Calu3 (cell line): ENCODE measurements around the gene OS9. TPM values are rescaled to one million over a fixed set of nuclear protein-coding genes. Genes with fewer than 3 reads are reported as not detected.

Source experiments
- BruUV-seq: library from RNA; stranded (reverse); fragments of 400-500 nt; replicated peaks from 2 replicates; lab custom pipeline; 2021; lab: Mats Ljungman, UMichigan
- CTCF ChIA-PET: fragments of 300-600 bp; sonication (Branson Sonifier 250); formaldehyde crosslinking; loops from one replicate; lab custom pipeline; 2022; ENCODE audit warnings: antibody characterized with exemption; lab: Charles Lee
- DNase-seq: peaks from one replicate; pipeline ENCODE4 v3.0.0; 2022
- H3K27ac Mint-ChIP-seq: one replicate; pipeline ENCODE4 v1.8.0; 2022; ENCODE audit warnings: mixed read lengths; ENCODE audit not compliant: unreplicated experiment
- H3K27me3 Mint-ChIP-seq: one replicate; pipeline ENCODE4 v1.8.0; 2022; ENCODE audit warnings: mixed read lengths; ENCODE audit not compliant: unreplicated experiment
- H3K36me3 Mint-ChIP-seq: one replicate; pipeline ENCODE4 v1.8.0; 2022; ENCODE audit warnings: mild to moderate bottlenecking, moderate library complexity, mixed read lengths; ENCODE audit not compliant: insufficient read depth, unreplicated experiment
- H3K4me1 Mint-ChIP-seq: one replicate; pipeline ENCODE4 v1.8.0; 2022; ENCODE audit warnings: mild to moderate bottlenecking, low read depth, mixed read lengths; ENCODE audit not compliant: unreplicated experiment
- H3K4me3 Mint-ChIP-seq: one replicate; pipeline ENCODE4 v1.8.0; 2022; ENCODE audit warnings: mild to moderate bottlenecking, low read depth, moderate library complexity, mixed read lengths; ENCODE audit not compliant: unreplicated experiment
- H3K9me3 Mint-ChIP-seq: one replicate; pipeline ENCODE4 v1.8.0; 2022; ENCODE audit warnings: low read depth, mixed read lengths; ENCODE audit not compliant: unreplicated experiment
- CTCF ChIP-seq: fragments of 200-600 bp; IDR thresholded peaks from one replicate; pipeline ENCODE4 v1.8.0; 2022; ENCODE audit warnings: antibody characterized with exemption; ENCODE audit not compliant: unreplicated experiment
- intact Hi-C: fragments of 100-400 bp; cut with micrococcal nuclease; formaldehyde crosslinking; loops from one replicate; pipeline ENCODE4 v1.10.0; 2022; ENCODE audit not compliant: unreplicated experiment
- total RNA-seq: library from RNA; stranded (reverse); gene quantifications from 2 replicates; pipeline ENCODE4 v1.2.3, GENCODE V29; 2022

Gene OS9
- total RNA-seq, 1 experiment from 2014 or later = 221 TPM

DNA sequence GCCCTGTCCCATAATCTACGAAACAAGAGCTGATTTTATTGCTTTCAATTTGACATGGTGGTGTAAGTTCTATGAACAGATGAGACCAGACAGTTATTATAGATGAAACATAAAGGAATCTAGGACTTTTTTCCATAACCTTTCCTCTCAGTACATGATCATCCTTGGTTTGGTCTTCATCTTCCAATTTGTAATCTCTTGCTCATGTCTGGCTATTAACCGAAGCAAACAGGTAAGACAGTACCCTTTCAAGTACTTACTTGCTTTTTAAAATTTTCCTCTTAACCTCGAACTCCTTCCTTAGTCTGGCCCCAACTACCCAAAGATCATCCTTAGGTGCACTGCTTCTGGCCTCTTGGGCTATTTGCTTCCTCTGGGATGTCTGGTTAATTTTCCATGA, 52.1 kb downstream of the OS9 start:
- no peaks in the 10 kb centered on the region for H3K9me3 Mint-ChIP-seq
- intact Hi-C loops = no loop called here
- BruUV-seq = no TSS peak

GRCh38 chr12:57749061-57749460, 55.1 kb downstream of the OS9 start:
- H3K36me3 Mint-ChIP-seq = peaks cover 81% of the 10 kb centered on the region
- CTCF ChIA-PET = interaction anchor here (0.7 kb wide), 1 partner anchor 500 kb away, joined by 6 read pairs; no protein-coding TSS in a partner anchor
- no TSS peak for BruUV-seq
- DNase-seq = no peak
- peaks cover 57% of the 10 kb centered on the region for H3K4me1 Mint-ChIP-seq
- no peaks in the 10 kb centered on the region for H3K9me3 Mint-ChIP-seq
- no peak overlapping the region for H3K4me3 Mint-ChIP-seq
- intact Hi-C loops = no loop called here
- no peaks in the 10 kb centered on the region for H3K27me3 Mint-ChIP-seq
- no peak for TF ChIP-seq CTCF
- no peak overlapping the region for H3K27ac Mint-ChIP-seq

More for the DNA sequence above, 52.1 kb downstream of the OS9 start:
- Mint-ChIP-seq H3K27ac (peak overlapping the region; percentile 99), H3K4me1 (peaks cover 38% of the 10 kb centered on the region), H3K36me3 (peaks cover 66% of the 10 kb centered on the region), H3K27me3 (peaks cover 16% of the 10 kb centered on the region), H3K4me3 (peak overlapping the region; percentile 93)
- CTCF ChIA-PET = no interaction called here
- no peak for DNase-seq
- TF ChIP-seq CTCF = no peak

GRCh38 chr12:57750561-57751431, 56.9 kb downstream of the OS9 start:
- intact Hi-C loops = no loop called here
- Mint-ChIP-seq H3K36me3 (peaks cover 75% of the 10 kb centered on the region), H3K4me1 (peaks cover 48% of the 10 kb centered on the region), H3K27ac (peak overlapping the region; percentile 90), H3K9me3 (no peaks in the 10 kb centered on the region), H3K27me3 (no peaks in the 10 kb centered on the region), H3K4me3 (peak overlapping the region; percentile 99)
- no peak for TF ChIP-seq CTCF
- CTCF ChIA-PET = no interaction called here
- BruUV-seq = no TSS peak
- no peak for DNase-seq

GRCh38 chr12:57751432-57751787, 57.5 kb downstream of the OS9 start:
- CTCF ChIA-PET = no interaction called here
- H3K9me3 Mint-ChIP-seq = no peaks in the 10 kb centered on the region
- no peak for TF ChIP-seq CTCF
- H3K27ac Mint-ChIP-seq = peak overlapping the region; percentile 90
- H3K4me3 Mint-ChIP-seq = peak overlapping the region; percentile 99
- BruUV-seq = no TSS peak
- intact Hi-C loops = no loop called here
- peaks cover 47% of the 10 kb centered on the region for H3K4me1 Mint-ChIP-seq
- no peaks in the 10 kb centered on the region for H3K27me3 Mint-ChIP-seq
- DNase-seq = no peak
- peaks cover 75% of the 10 kb centered on the region for H3K36me3 Mint-ChIP-seq
